ENCODE results near the gene PSMB9.

The PSMB9 gene

GRCh38 chr6:32830936-32831335, 23.1 kb upstream of the PSMB9 start:
- ATAC-seq (ENCODE audit: low read depth) (no peak), DNase-seq (ENCODE audit: low spot score) (no peak)
- TF ChIP-seq CTCF (IDR thresholded peaks at IDR 0.05; ENCODE audit: poor library complexity, severe bottlenecking), result no peak
- Histone ChIP-seq H3K9me3 (ENCODE audit: severe bottlenecking) (no peaks in the 10 kb centered on the region), H3K27ac (ENCODE audit: poor library complexity, severe bottlenecking) (no peak overlapping the region), H3K4me1 (ENCODE audit: insufficient read depth, poor library complexity, severe bottlenecking) (no peaks in the 10 kb centered on the region), H3K36me3 (ENCODE audit: low read depth) (peaks cover 58% of the 10 kb centered on the region), H3K4me3 (ENCODE audit: severe bottlenecking) (no peak overlapping the region), H3K27me3 (ENCODE audit: insufficient read depth, poor library complexity, severe bottlenecking) (no peaks in the 10 kb centered on the region)

- Histone ChIP-seq H3K4me1 (ENCODE audit: insufficient read depth, poor library complexity, severe bottlenecking) (no peaks in the 10 kb centered on the region), H3K27ac (ENCODE audit: poor library complexity, severe bottlenecking) (no peak overlapping the region), H3K27me3 (ENCODE audit: insufficient read depth, poor library complexity, severe bottlenecking) (no peaks in the 10 kb centered on the region), H3K36me3 (ENCODE audit: low read depth) (peaks cover 72% of the 10 kb centered on the region), H3K9me3 (ENCODE audit: severe bottlenecking) (no peaks in the 10 kb centered on the region), H3K4me3 (ENCODE audit: severe bottlenecking) (no peak overlapping the region)
- no peak for TF ChIP-seq CTCF (IDR thresholded peaks at IDR 0.05; ENCODE audit: poor library complexity, severe bottlenecking)
- ATAC-seq (ENCODE audit: low read depth) (no peak), DNase-seq (ENCODE audit: low spot score) (no peak)
Observed at GRCh38 chr6:32832535-32832934, 21.5 kb upstream of the PSMB9 start.

- Histone ChIP-seq H3K36me3 (ENCODE audit: low read depth) (peaks cover 72% of the 10 kb centered on the region), H3K4me1 (ENCODE audit: insufficient read depth, poor library complexity, severe bottlenecking) (no peaks in the 10 kb centered on the region), H3K27me3 (ENCODE audit: insufficient read depth, poor library complexity, severe bottlenecking) (no peaks in the 10 kb centered on the region), H3K9me3 (ENCODE audit: severe bottlenecking) (no peaks in the 10 kb centered on the region), H3K27ac (ENCODE audit: poor library complexity, severe bottlenecking) (no peak overlapping the region), H3K4me3 (ENCODE audit: severe bottlenecking) (no peak overlapping the region)
- ATAC-seq (ENCODE audit: low read depth) (no peak), DNase-seq (ENCODE audit: low spot score) (no peak)
- TF ChIP-seq CTCF (IDR thresholded peaks at IDR 0.05; ENCODE audit: poor library complexity, severe bottlenecking), result no peak
Observed at GRCh38 chr6:32833664-32834063, 20.3 kb upstream of the PSMB9 start.

DNA sequence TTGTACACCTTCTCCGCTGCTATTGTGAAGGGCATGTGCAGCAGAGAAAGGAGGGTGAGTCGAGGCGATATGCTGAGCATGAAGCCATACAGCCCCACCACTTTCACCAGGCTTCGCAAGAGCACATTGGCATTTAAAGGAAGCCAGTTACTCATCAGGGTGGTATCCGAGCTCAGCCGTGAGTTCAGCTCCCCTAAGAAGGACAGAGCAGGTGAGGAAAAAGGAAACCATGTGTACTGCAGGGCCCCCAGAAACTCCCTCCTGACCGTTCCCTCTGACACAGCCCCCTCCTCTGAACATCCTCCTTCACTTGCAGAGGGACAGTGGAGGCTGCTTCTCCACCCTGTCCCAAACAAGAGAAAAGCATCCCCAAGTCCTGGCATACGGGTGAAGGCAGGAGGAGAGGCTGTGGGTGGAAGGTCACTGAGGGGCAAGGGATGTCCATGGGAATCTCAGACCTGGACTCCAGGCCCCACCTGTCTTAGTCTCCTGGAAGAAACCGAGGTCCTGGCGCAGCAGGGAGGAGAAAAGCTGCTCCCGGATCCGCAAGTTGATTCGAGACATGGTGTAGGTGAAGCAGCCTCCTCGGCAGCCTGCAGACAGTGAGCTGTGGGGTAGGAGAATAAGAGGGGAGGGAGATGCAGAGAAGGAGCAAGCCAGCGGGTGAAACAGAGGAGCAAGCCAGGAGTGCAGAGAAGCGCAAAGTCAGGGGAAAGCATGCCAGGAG, 18.7 kb upstream of the PSMB9 start:
- H3K27ac ChIP-seq (ENCODE audit: poor library complexity, severe bottlenecking), result no peak overlapping the region
- peaks cover 67% of the 10 kb centered on the region for H3K36me3 ChIP-seq (ENCODE audit: low read depth)
- TF ChIP-seq CTCF (IDR thresholded peaks at IDR 0.05; ENCODE audit: poor library complexity, severe bottlenecking), result no peak
- no peaks in the 10 kb centered on the region for H3K27me3 ChIP-seq (ENCODE audit: insufficient read depth, poor library complexity, severe bottlenecking)
- DNase-seq (ENCODE audit: low spot score) (no peak), ATAC-seq (ENCODE audit: low read depth) (no peak)
- H3K4me3 ChIP-seq (ENCODE audit: severe bottlenecking), result no peak overlapping the region
- no peaks in the 10 kb centered on the region for H3K4me1 ChIP-seq (ENCODE audit: insufficient read depth, poor library complexity, severe bottlenecking)
- H3K9me3 ChIP-seq (ENCODE audit: severe bottlenecking), result no peaks in the 10 kb centered on the region

DNA sequence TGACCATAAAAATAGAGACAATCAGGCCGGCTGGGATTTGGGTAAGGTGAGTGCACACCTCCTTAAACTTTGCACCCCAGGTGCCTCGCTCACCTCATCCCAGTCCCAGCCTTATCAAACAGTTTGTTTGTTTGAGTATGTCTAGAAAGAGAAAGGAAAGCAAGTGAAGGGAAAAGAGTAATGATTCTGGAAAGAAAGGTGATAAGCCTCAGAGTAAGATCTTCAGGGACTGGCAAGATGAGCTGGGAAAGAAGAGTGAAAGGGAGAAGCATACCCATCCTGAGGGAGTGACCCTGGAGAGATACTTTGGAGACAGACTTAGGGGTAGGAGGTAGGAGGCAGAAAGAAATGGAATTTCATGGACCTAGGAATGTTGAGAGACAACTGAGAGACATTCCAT, 17.1 kb upstream of the PSMB9 start:
- no peaks in the 10 kb centered on the region for H3K27me3 ChIP-seq (ENCODE audit: insufficient read depth, poor library complexity, severe bottlenecking)
- DNase-seq (ENCODE audit: low spot score), result no peak
- ATAC-seq (ENCODE audit: low read depth), result no peak
- no peak overlapping the region for H3K4me3 ChIP-seq (ENCODE audit: severe bottlenecking)
- TF ChIP-seq CTCF (IDR thresholded peaks at IDR 0.05; ENCODE audit: poor library complexity, severe bottlenecking), result no peak
- H3K27ac ChIP-seq (ENCODE audit: poor library complexity, severe bottlenecking), result no peak overlapping the region
- no peaks in the 10 kb centered on the region for H3K9me3 ChIP-seq (ENCODE audit: severe bottlenecking)
- peaks cover 60% of the 10 kb centered on the region for H3K36me3 ChIP-seq (ENCODE audit: low read depth)
- no peaks in the 10 kb centered on the region for H3K4me1 ChIP-seq (ENCODE audit: insufficient read depth, poor library complexity, severe bottlenecking)

Data from RWPE2 (cell line).